ENCODE measurements around the gene HIC2. TPM values are rescaled to one million over a fixed set of nuclear protein-coding genes. Genes with fewer than 3 reads are reported as not detected.
"Not testable (repeated sequence)": the region's sequence is repeated elsewhere in the genome, so short reads cannot be mapped to it uniquely, and the experiment has no call there.

Gene HIC2, protein sequence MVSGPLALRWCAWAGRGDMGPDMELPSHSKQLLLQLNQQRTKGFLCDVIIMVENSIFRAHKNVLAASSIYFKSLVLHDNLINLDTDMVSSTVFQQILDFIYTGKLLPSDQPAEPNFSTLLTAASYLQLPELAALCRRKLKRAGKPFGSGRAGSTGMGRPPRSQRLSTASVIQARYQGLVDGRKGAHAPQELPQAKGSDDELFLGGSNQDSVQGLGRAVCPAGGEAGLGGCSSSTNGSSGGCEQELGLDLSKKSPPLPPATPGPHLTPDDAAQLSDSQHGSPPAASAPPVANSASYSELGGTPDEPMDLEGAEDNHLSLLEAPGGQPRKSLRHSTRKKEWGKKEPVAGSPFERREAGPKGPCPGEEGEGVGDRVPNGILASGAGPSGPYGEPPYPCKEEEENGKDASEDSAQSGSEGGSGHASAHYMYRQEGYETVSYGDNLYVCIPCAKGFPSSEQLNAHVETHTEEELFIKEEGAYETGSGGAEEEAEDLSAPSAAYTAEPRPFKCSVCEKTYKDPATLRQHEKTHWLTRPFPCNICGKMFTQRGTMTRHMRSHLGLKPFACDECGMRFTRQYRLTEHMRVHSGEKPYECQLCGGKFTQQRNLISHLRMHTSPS
- total RNA-seq = 1 to 10 TPM; 5.0 to 6.8 TPM
- long read RNA-seq, partial matches to known transcripts = 0 of 5 reads
- long read RNA-seq, other reads (novel, unspliced or antisense) = 5 of 5 reads

DNA sequence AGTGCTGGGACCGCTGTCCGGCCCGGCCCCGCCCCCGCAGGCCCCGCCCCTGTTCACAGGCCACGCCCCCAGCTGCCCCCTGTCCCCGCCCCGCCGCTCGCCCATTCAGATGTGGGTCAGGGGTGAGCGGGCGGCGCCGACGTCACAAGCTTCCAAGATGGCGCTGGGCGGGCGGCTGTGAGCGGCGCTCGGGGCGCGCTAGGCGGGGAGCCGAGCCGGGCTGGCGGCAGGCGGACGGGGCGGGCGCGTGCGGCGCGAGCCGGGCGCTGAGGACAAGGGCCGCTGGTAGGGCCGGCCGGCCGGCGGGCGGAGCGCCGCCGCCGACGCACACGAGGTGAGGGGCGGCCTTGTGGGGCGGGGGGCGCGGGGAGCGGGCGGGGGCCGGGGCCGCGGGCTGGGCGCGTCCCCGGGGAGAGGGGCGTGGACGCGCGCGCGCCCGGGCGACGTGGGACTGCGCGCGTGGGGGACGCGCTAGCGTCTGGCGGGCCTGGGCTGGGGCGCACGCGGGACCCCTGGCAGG, at the start of gene HIC2:
TSS of gene HIC2 (plus strand) at position 145 of the 520 bp plus-strand sequence. CDS start 25,461 bp downstream, outside the sequence.
- ATAC-seq = peak; percentile 71
- intact Hi-C loops (cut with DNase I, micrococcal nuclease); DNase-seq: not testable (repeated sequence)

DNA sequence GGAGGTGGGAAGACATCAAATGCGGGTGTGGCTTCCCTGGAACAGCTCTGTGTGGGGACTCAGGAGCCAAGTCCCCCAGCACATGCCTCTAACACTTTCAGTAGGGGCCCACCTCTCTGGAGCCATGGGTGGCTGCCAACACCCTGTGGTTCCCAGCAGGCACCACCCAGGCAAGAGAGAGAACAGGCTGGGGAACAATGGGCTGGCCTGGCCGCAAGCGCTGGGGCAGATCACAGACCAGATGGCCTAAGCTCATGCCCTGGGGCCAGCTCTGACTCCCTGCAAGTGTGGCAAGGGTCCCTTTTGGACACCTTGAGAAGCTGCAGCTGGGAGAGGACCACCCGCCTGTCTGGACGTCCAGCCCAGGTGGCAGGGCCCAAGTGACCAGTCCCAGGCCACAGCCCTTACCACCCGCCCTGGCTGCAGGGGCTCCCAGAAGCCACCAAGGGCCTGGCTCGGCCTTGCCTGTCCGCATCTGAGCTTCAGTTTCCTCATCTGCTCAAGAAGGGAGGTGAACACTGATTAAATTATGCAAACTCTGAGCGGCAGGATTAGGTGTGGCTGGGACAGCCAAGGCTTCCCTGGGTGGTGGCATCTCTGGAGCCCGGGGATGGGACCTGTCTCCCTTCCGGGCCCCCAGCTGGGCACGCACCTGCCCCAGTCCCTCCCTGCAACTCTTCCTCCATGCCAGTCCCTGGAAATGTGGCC, 48.4 kb upstream of the HIC2 start:
- intact Hi-C loops (cut with DNase I, micrococcal nuclease); DNase-seq: not testable (repeated sequence)

DNA sequence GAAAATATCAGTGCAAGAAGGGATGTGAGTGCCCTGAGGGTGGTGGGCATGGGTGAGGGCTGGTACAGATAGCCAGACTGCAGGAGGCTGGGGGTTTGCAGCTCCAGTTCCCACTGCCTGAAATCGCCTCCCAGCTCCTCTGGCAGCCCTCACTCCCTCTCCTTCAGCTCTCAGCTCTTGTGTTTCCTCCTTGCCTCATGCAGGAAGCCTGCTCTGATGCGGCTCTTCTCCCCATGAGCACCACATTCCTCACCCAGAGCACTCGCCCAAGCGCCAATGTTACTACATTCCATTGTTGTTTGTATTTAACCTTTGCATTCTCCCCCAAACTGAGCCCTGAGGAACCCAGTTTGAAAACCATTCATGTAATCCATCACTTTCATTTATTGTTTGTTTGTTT, 41.3 kb upstream of the HIC2 start:
- ATAC-seq; DNase-seq; intact Hi-C loops (cut with DNase I, micrococcal nuclease): not testable (repeated sequence)

More for the DNA sequence above, 48.4 kb upstream of the HIC2 start:
- ATAC-seq = not testable (repeated sequence)

DNA sequence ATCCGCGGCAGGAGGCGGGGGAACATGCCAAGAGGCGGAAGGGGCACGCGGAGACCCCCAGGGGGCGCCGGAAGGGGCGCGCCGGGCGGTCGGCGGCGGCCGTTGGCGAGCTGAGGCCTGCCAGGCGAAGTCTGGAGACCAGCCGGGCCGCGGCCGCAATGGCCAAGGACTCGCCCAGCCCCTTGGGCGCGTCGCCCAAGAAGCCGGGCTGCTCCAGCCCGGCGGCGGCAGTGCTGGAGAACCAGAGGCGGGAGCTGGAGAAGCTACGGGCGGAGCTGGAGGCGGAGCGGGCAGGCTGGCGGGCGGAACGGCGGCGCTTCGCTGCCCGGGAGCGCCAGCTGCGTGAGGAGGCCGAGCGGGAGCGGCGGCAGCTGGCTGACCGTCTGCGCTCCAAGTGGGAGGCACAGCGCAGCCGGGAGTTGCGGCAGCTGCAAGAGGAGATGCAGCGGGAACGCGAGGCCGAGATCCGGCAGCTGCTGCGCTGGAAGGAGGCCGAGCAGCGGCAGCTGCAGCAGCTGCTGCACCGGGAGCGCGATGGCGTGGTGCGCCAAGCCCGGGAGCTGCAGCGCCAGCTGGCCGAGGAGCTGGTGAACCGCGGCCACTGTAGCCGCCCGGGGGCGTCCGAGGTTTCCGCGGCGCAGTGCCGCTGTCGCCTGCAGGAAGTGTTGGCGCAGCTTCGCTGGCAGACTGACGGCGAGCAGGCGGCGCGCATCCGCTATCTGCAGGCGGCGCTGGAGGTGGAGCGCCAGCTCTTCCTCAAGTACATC, 33.3 kb upstream of the HIC2 start, which contains the start of gene RIMBP3B:
TSS of gene RIMBP3B (plus strand) at position 51 of the 767 bp plus-strand sequence. CDS start at position 159, 108 bp downstream.
- ATAC-seq = peak; percentile 86
- DNase-seq; intact Hi-C loops (cut with DNase I, micrococcal nuclease): not testable (repeated sequence)

DNA sequence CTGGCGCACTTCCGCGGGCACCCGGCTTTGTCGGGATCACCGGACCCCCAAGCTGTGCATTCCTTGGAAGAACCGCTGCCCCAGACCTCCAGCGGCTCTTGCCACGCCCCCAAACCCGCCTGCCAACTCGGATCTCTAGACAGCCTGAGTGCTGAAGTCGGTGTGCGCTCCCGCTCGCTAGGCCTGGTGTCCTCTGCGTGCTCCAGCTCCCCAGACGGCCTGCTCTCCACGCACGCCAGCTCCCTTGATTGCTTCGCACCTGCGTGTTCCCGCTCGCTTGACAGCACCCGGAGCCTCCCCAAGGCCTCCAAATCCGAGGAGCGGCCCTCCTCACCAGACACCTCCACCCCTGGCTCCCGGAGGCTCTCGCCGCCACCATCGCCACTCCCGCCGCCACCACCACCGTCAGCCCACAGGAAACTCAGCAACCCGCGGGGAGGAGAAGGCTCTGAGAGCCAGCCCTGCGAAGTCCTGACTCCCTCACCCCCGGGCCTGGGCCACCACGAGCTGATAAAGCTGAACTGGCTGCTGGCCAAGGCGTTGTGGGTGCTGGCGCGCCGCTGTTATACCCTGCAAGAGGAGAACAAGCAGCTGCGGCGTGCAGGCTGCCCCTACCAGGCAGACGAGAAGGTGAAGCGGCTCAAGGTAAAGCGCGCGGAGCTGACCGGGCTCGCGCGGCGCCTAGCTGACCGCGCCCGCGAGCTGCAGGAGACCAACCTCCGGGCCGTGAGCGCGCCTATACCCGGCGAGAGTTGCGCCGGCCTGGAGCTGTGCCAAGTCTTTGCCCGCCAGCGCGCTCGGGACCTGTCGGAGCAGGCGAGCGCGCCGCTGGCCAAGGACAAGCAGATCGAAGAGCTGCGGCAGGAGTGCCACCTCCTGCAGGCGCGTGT, 32.5 kb upstream of the HIC2 start:
- intact Hi-C loops (cut with DNase I, micrococcal nuclease) = not testable (repeated sequence)

DNA sequence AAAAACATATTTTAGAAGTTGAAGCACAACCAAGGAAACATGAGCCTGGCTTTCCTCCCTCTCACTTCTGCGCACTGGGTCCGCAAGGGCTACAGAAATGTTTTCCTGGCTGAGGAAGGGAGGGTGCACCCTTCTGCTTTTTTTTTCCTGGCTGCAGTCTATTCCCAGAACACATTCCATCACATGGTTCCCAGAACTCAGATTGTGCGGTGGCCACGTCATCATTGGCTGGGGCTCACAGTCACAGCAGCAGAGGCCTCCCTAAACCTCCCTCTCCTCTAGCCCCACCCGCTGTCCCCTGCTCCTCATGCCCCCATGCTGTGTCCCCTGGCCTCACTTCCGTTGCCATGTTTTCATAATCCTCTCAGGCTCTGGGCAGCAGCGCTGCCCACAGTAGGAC, 27.7 kb upstream of the HIC2 start:
- DNase-seq; ATAC-seq; intact Hi-C loops (cut with DNase I, micrococcal nuclease): not testable (repeated sequence)

More for the DNA sequence above, 32.5 kb upstream of the HIC2 start:
- ATAC-seq = peak; percentile 61
- not testable (repeated sequence) for DNase-seq

DNA sequence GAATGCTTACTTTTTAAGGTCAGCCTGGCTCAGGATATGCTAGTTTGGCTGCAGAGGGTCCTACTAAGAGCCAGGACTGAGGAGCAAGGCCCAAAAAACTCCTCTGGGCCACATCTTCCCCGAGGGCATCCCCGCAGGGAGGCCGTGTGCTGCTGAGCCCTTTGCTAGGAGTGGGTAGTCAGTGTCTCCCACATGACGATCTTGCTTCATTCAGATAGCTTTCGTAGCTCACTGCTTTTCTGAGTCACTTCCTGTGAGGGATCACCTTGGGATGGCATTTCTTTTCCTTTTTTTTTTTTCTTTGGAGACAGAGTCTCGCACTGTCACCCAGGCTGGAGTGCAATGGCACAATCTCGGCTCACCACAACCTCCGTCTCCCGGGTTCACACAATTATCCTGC, 27.2 kb upstream of the HIC2 start:
- DNase-seq; ATAC-seq; intact Hi-C loops (cut with DNase I, micrococcal nuclease): not testable (repeated sequence)

DNA sequence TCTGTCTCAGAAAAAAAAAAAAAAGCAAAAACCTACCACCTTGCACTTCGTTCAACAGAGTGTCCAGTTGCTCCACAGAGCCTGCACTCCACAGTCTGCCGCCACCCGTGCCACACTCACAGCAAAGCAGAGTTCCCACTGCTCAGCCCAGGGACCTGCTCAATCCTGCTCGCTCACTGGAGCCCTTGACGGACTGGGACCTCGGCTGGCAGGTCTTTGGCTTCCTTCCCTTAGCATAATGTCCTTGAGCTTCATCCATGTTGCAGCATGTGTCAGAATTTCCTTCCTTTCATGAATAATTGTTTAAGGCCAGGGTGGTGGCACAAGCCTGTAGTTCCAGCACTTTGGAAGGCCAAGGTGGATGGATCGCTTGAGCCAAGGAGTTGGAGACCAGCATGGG, 22.6 kb upstream of the HIC2 start:
- DNase-seq; intact Hi-C loops (cut with DNase I, micrococcal nuclease); ATAC-seq: not testable (repeated sequence)

DNA sequence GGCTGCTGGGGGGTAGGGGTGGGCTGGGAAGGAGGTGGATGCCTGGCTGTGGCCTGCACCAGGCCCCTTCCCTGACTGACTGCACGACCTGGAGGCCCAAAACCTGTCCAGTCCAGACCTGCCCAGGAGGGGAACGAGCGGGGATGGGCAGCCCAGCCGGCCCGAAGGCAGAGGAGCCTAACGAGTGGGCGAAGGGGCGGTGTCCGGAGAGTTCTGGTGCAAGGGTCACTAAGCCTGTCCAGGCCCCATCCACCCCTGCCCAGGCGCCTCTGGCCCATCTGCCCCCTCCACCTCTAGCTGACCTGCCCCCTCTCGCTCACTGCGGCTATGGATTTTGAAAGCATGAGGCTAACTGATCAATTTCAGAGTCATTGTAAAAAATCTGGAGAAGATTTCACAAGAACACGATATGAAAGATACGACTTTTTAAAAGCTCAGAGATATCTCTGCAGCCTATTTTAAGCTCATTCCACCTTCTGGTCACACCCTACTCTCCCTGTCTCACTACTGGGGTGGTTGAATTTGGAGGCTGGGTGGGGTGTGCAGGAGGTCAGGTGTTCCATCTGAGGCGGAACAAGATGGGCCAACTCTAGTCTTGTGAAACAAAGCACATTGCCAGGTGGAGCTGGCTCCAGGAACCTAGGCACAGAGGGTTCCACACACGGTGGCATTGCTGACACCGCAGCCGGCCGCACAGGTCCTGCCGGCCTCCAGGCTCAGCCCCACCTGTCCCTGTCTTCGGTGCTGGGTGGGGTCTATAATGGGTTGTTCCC, 15.8 kb upstream of the HIC2 start:
- DNase-seq; intact Hi-C loops (cut with DNase I, micrococcal nuclease); ATAC-seq: not testable (repeated sequence)

DNA sequence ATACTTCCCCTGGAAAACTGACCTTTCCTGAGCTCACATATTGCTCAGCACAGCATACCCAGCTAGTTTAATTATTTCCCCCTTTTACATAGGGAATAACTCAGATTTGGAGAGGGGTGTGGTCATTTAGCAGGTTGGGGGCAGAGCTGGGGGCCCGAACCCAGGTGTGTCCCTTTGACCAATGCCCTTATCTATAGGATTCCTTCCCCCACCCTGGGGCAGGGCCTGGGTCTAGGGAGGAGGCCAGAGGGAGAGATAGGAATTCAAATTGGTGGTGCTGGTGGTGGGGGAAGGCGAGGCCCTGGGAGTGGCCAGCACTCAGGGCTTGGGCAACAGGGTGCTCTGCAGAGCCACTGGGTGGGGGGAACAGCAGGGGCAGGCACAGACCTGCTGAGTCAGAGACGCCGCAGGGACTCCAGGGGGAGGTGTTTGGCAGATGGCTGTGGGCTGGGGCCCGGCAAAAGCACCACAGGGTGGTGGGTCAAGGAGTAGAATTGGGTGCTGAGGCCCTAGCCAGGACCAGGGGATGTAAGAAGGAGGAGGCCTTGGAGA, 14.3 kb upstream of the HIC2 start:
- intact Hi-C loops (cut with DNase I, micrococcal nuclease); DNase-seq: not testable (repeated sequence)
- ATAC-seq = peak; percentile 33

DNA sequence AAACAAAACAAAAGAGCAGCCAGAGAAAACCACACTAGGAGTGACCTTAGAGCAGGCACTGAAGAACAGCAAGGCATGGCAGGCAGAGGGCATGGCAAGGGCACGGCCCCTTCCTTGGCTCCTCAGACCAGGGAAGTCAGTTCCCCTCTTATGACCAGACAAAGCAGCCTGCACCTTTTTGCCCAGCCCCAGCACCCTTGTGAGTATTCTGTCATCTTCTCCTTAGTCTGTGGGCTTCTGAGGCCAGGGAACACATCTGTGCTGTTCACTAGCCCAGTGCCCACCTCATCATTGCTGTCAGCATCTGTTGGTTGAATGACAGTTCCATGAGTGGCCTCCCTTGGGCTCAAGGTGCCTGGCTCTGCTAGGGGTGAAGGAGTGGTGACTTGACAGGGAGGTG, 10.0 kb upstream of the HIC2 start:
- DNase-seq; ATAC-seq; intact Hi-C loops (cut with DNase I, micrococcal nuclease): not testable (repeated sequence)

DNA sequence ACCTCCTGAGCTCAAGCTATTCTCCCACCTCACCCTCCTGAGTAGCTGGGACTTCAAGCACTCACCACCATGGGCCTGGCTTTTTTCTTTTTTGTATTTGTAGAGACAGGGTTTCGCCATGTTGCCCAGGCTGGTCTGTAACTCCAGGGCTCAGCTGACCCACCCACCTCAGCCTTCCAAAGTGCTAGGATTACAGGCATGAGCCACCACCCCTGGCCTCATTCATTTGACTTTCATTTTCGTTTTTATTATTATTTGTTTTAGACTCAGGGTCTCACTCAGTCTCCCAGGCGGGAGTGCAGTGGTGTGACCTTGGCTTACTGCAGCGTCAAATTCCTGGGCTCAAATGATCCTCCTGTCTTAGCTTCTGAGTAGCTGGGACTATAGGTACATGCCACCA, 9.4 kb upstream of the HIC2 start:
- DNase-seq; intact Hi-C loops (cut with DNase I, micrococcal nuclease): not testable (repeated sequence)
- ATAC-seq = peak; percentile 28

DNA sequence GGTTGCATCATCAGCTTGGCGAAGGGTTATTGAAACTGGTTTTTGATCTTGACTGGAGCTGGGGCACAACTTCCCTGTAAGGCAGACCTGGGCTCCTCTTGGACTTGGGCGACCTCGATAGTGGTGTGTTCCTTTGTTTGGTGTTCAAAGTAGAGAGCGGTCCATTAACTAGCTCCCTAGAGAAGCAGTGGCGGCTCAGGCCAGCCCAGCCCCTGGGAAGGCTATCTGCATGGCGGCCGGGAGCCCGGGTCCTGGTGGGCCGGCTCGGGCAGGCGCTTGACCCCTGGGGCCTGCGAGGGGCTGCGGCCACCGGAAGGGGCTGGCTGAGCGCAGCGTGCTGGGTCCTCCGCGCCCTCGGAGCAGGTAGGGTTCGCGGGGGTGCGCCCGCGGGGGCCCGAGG, 796 bp upstream of the HIC2 start:
- DNase-seq; intact Hi-C loops (cut with DNase I, micrococcal nuclease); ATAC-seq: not testable (repeated sequence)

DNA sequence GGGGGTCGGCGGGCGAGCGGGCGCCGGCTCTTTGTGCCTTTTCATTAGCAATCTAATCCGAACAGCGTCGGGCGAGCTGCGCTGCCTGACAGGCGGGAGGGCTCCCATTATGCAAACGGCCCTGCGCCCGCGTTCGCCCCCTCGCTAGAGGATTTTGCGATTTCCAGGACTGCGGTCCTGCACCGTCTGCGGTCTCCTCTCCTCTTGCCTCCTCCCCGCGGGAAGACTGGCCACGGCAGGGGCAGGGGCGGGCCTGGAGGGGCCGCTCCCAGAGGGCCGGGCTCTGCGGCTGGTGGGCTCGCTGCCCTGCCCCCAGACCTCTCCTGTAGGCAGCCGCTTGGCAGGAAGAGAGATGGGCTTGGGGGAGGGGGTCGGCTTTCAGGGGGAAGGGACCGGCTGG, 682 bp downstream of the HIC2 start:
- DNase-seq = peak; percentile 33 to 60
- peak; percentile 7 for ATAC-seq
- intact Hi-C loops (cut with DNase I, micrococcal nuclease) = not testable (repeated sequence)

DNA sequence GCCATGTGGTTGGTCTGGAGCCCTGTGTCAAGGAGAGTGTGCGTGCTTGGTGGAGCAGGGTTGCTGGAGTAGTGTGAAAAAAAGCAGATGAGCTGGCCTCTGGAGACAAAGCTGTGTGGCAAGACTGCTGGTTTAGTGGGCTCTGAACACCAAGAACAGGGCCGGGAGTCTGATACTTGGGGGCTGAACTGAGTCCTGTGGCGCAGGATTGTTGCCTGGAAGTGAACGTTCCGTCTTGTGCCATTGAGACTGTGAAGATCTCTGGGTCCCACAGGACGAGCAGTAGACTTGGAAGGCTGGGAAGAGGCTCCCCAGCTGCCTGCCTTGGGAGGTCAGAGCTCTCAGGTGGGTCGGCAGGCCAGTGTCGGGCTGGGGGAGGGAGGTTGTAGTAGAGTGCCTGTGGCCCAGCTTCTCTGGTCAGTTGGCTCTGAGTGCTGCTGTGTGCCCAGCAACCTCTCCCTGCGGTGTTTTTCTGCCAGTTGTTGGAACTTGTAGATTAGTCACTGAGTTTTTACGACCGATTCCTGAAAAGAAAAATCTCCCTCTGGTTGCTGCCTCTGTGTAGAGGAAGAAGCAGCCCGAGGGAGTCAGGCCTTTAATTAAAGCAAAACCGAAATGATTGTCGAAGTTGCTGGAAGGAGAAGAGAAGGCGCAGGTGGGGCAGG, 1.9 kb downstream of the HIC2 start:
- peak in 1 of 2 donors; percentile 24 for DNase-seq
- peak; percentile 2 for ATAC-seq
- intact Hi-C loops (cut with DNase I, micrococcal nuclease) = not testable (repeated sequence)

Data from left colon (tissue), 2 donors.